SK-N-SH (cell line): ENCODE measurements around the gene CCDC57. TPM values are rescaled to one million over a fixed set of nuclear protein-coding genes. Genes with fewer than 3 reads are reported as not detected.

Experiments
- CTCF ChIA-PET: fragments of 300-600, 350-600 bp; formaldehyde crosslinking; extraction: SDS; loops from one replicate; lab custom pipeline; 2021; lab: Yijun Ruan, JAX
- POLR2A ChIA-PET: fragments of 350-600 bp; sonication (Branson Sonifier 250); formaldehyde crosslinking; extraction: SDS; loops from one replicate; lab custom pipeline; 2020; ENCODE audit warnings: antibody characterized with exemption, inconsistent platforms; lab: Yijun Ruan, JAX
- DNase-seq: peaks from one replicate; pipeline ENCODE4 v3.0.0; 2012
- H2AFZ ChIP-seq: fragments of 200-600 bp; sonication (generic); 2 replicates; pipeline ENCODE4 v1.8.1; 2016; ENCODE audit warnings: antibody characterized with exemption, mild to moderate bottlenecking, low read depth
- H3F3A ChIP-seq: fragments of 200-600 bp; sonication (generic); replicated peaks from 2 replicates; pipeline ENCODE3; 2016; ENCODE audit warnings: antibody characterized with exemption, mild to moderate bottlenecking; ENCODE audit not compliant: insufficient read depth
- H3K27ac ChIP-seq, 2 experiments: fragments of 200-500 bp in 1 of 2; fragments of 200-600 bp in 1 of 2; sonication (Bioruptor generic) in 1 of 2; sonication (generic), shearing (Covaris generic) in 1 of 2; 2 replicates each; pipeline versions ENCODE4 v1.5.1 to v1.6.1; 2014 to 2016; ENCODE audit warnings: low read depth in 2 of 2, inconsistent platforms in 1 of 2, low read length in 1 of 2, mild to moderate bottlenecking in 1 of 2, mixed read lengths in 1 of 2
- H3K27me3 ChIP-seq: fragments of 200-600 bp; sonication (generic), shearing (Covaris generic); 2 replicates; pipeline ENCODE4 v1.6.1; 2016; ENCODE audit warnings: mixed run types; ENCODE audit not compliant: insufficient read depth
- H3K36me3 ChIP-seq, 2 experiments: fragments of 200-500 bp in 1 of 2; fragments of 200-600 bp in 1 of 2; sonication (Bioruptor generic) in 1 of 2; sonication (generic) in 1 of 2; replicated peaks in 1 of 2; 2 replicates each; pipeline versions ENCODE3 to v1.5.1; 2014 to 2016; ENCODE audit warnings: low read length in 1 of 2, mild to moderate bottlenecking in 1 of 2; ENCODE audit not compliant: insufficient read depth in 2 of 2, control insufficient read depth in 1 of 2
- H3K4me1 ChIP-seq, 2 experiments: fragments of 200-500 bp in 1 of 2; fragments of 200-600 bp in 1 of 2; sonication (Bioruptor generic) in 1 of 2; sonication (generic), shearing (Covaris generic) in 1 of 2; 2 replicates each; pipeline versions ENCODE4 v1.5.1 to v1.6.1; 2014 to 2016; ENCODE audit warnings: low read depth in 1 of 2, low read length in 1 of 2, mixed run types in 1 of 2; ENCODE audit not compliant: insufficient read depth in 2 of 2, control insufficient read depth in 1 of 2
- H3K4me2 ChIP-seq: fragments of 200-600 bp; sonication (generic), shearing (Covaris generic); 2 replicates; pipeline ENCODE4 v1.6.1; 2017; ENCODE audit warnings: mixed run types
- H3K4me3 ChIP-seq, 2 experiments: fragments of 200-500 bp in 1 of 2; fragments of 200-600 bp in 1 of 2; sonication (Bioruptor generic) in 1 of 2; sonication (generic), shearing (Covaris generic) in 1 of 2; 2 replicates each; pipeline versions ENCODE4 v1.5.1 to v1.8.1; 2014 to 2016; ENCODE audit warnings: low read depth in 2 of 2, inconsistent platforms in 1 of 2, low read length in 1 of 2, mild to moderate bottlenecking in 1 of 2, mixed read lengths in 1 of 2, moderate library complexity in 1 of 2
- H3K79me2 ChIP-seq: fragments of 200-600 bp; sonication (generic); 2 replicates; pipeline ENCODE4 v1.8.1; 2017; ENCODE audit warnings: mild to moderate bottlenecking; ENCODE audit not compliant: insufficient read depth
- H3K9ac ChIP-seq: fragments of 200-600 bp; sonication (generic); 2 replicates; pipeline ENCODE4 v1.6.1; 2017; ENCODE audit warnings: mixed run types
- H3K9me2 ChIP-seq: fragments of 200-600 bp; sonication (generic); 2 replicates; pipeline ENCODE4 v1.6.1; 2017; ENCODE audit warnings: mixed run types
- H3K9me3 ChIP-seq: fragments of 200-600 bp; sonication (generic); 2 replicates; pipeline ENCODE4 v1.6.1; 2017; ENCODE audit warnings: mixed run types, mild to moderate bottlenecking, moderate library complexity
- H4K20me1 ChIP-seq: fragments of 200-600 bp; sonication (generic); 2 replicates; pipeline ENCODE4 v1.6.1; 2017; ENCODE audit warnings: mild to moderate bottlenecking, mixed run types; ENCODE audit not compliant: insufficient read depth
- CHD2 ChIP-seq: fragments of 150-350 bp; IDR thresholded peaks from 2 replicates; pipeline ENCODE4 v1.6.1; 2018; ENCODE audit warnings: low read length; ENCODE audit not compliant: partially characterized antibody
- ELF1 ChIP-seq: IDR thresholded peaks from 2 replicates; pipeline ENCODE4 v1.4.0; 2012
- EP300 ChIP-seq, 2 experiments: IDR thresholded peaks; 2 replicates each; pipeline versions ENCODE4 v1.4.0 to v1.6.1; 2012; ENCODE audit warnings: borderline replicate concordance in 1 of 2, low read depth in 1 of 2, low read length in 1 of 2
- FOXJ3 ChIP-seq: sonication (generic); formaldehyde crosslinking; IDR thresholded peaks from 2 replicates; pipeline ENCODE4 v1.5.1; 2020; ENCODE audit warnings: mild to moderate bottlenecking, missing genetic modification reagents
- GABPA ChIP-seq: IDR thresholded peaks from 2 replicates; pipeline ENCODE4 v1.4.0; 2012; ENCODE audit warnings: low read depth, mild to moderate bottlenecking
- GATA2 ChIP-seq: sonication (generic); formaldehyde crosslinking; IDR thresholded peaks from 2 replicates; pipeline ENCODE4 v1.5.0; 2020; ENCODE audit warnings: mild to moderate bottlenecking, missing genetic modification reagents
- NFIC ChIP-seq: IDR thresholded peaks from 2 replicates; pipeline ENCODE4 v1.4.0; 2012; ENCODE audit warnings: borderline replicate concordance
- NRF1 ChIP-seq: IDR thresholded peaks from 2 replicates; pipeline ENCODE4 v1.6.1; 2012; ENCODE audit warnings: low read depth, mild to moderate bottlenecking, low read length
- POLR2AphosphoS5 ChIP-seq: IDR thresholded peaks from 2 replicates; pipeline ENCODE4 v1.6.1; 2012; ENCODE audit warnings: low read depth, low read length
- RAD21 ChIP-seq: IDR thresholded peaks from 2 replicates; pipeline ENCODE4 v1.6.1; 2012; ENCODE audit warnings: mild to moderate bottlenecking, low read length
- RCOR1 ChIP-seq: fragments of 150-350 bp; IDR thresholded peaks from 2 replicates; pipeline ENCODE4 v1.6.1; 2017; ENCODE audit warnings: antibody characterized with exemption, low read length
- RFX5 ChIP-seq: IDR thresholded peaks from 2 replicates; pipeline ENCODE4 v1.6.1; 2012; ENCODE audit warnings: mild to moderate bottlenecking, improper control_type of control experiment, low read length
- SIN3A ChIP-seq: IDR thresholded peaks from 2 replicates; pipeline ENCODE4 v1.6.1; 2012; ENCODE audit warnings: low read depth, mild to moderate bottlenecking, low read length, moderate library complexity, borderline replicate concordance
- SMC3 ChIP-seq: IDR thresholded peaks from 2 replicates; pipeline ENCODE4 v1.6.1; 2012; ENCODE audit warnings: low read depth, low read length, improper control_type of control experiment
- TCF12 ChIP-seq: IDR thresholded peaks from 2 replicates; pipeline ENCODE4 v1.4.0; 2012
- YY1 ChIP-seq: IDR thresholded peaks from 2 replicates; pipeline ENCODE4 v1.4.0; 2012; ENCODE audit warnings: low read depth, mild to moderate bottlenecking
- WGBS: methylation state at CpG from one replicate; pipeline ENCODE4 v1.1.6; 2017; ENCODE audit warnings: low lambda C conversion rate; 5-methylcytosine and 5-hydroxymethylcytosine counted together
- polyA plus RNA-seq, 3 experiments: library from polyadenylated mRNA; depleted of rRNA; stranded (reverse); fragments of >200 nt; gene quantifications; 2 replicates each; pipeline ENCODE4 v1.2.3, GENCODE V29; 2012
- TF ChIP-seq, protein P1 (sequence below): IDR thresholded peaks from 2 replicates; pipeline ENCODE4 v1.6.1; 2012; ENCODE audit warnings: mild to moderate bottlenecking, low read depth, low read length, moderate library complexity
- TF ChIP-seq, protein P2 (sequence below): IDR thresholded peaks from 2 replicates; pipeline ENCODE4 v1.4.0; 2012; ENCODE audit warnings: low read depth, borderline replicate concordance
- TF ChIP-seq, protein P3 (sequence below): IDR thresholded peaks from 2 replicates; pipeline ENCODE4; 2012
- TF ChIP-seq, protein P4 (sequence below): fragments of 200-600 bp; sonication (generic); IDR thresholded peaks from 2 replicates; pipeline ENCODE4 v1.6.1; 2017; ENCODE audit warnings: antibody characterized with exemption, mild to moderate bottlenecking, moderate library complexity
- TF ChIP-seq, protein P5 (sequence below): IDR thresholded peaks from 2 replicates; pipeline ENCODE4 v1.4.0; 2012; ENCODE audit warnings: low read depth
- TF ChIP-seq, protein P6 (sequence below): fragments of 150-350 bp; IDR thresholded peaks from 2 replicates; pipeline ENCODE4 v1.6.1; 2016; ENCODE audit warnings: mild to moderate bottlenecking, low read depth, low read length

Gene CCDC57
- polyA plus RNA-seq, 1 of the 3 experiments (the other 2 are of a cell fraction) = 68.6 TPM

DNA sequence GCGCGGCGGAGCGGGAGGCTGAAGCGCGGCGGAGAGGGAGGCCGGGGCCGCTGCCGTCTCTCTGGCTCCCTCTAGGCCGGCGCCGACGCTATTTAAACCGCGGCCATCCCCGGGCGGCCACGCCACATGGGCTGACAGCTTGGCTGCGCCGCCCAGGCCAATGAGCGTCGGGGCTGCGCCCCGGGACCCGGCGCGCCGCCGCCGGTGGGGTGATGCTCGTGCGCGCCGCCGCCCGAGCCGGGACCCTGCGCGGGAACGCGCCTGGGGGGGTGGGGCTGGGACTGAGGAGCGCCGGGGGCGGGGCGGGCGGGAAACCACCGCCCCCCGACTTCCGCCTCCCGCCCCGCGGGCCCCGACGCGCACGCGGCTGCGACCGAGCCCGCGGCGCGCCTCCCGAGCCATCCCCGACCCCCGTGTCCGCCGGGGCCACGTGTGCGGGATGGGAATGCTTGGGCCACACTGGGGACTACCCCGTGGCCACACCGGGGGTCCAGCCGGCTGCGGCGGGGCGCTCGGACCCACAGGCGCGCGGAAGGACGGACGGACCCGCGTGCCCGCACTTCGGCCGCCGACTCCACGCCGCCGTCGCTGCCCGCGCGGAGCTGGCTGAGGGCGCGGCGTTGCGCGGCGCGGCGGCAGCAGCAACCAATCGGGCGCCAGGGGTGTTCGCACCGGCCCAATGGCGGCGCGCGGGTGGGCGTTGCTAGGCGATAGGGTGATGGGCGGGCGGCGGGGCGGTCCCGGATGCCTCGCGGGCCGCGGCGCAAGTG, 114.3 kb downstream of the CCDC57 start, which contains the start of gene FASN:
Gene FASN, minus strand, starts transcription at position 68 of the 770 bp plus-strand sequence. CDS start 1,791 bp downstream, outside the sequence.
- Histone ChIP-seq H3K9ac (peak within 1 kb of the TSS; percentile 88), H3K27ac (peak within 1 kb of the TSS; percentile 79 to 99), H2AFZ (peak within 1 kb of the TSS; percentile 49; the same call in 1 of the 2 replicates), H4K20me1 (peaks cover 23% of the 10 kb centered on the region), H3K36me3 (peaks cover 20 to 26% of the 10 kb centered on the region in 2 experiments), H3K4me3 (peak within 1 kb of the TSS; percentile 86 to 94), H3F3A (peaks cover 12% of the 10 kb centered on the region), H3K27me3 (no peaks in the 10 kb centered on the region), H3K79me2 (peaks cover 36% of the 10 kb centered on the region), H3K9me2 (no peaks in the 10 kb centered on the region), H3K4me1 (peaks cover 21 to 55% of the 10 kb centered on the region in 2 experiments), H3K4me2 (peak within 1 kb of the TSS; percentile 100), H3K9me3 (no peaks in the 10 kb centered on the region)
- POLR2A ChIA-PET = interaction anchor here (0.5 to 2.0 kb wide), 20 partner anchors 8 to 229 kb away, joined by 3 to 19 read pairs (median 3); partner anchors contain the start of genes CENPX, DCXR, LRRC45 and RAC3
- CTCF ChIA-PET = interaction anchor here (0.6 to 2.6 kb wide), 20 partner anchors 8 to 229 kb away, joined by 3 to 14 read pairs (median 4); partner anchors contain the start of genes CENPX, DCXR, GPS1 and LRRC45
- peak; percentile 100 for DNase-seq
- 6% methylated on average over 7 of the region's 124 CpGs for WGBS
- TF ChIP-seq, protein P1, sequence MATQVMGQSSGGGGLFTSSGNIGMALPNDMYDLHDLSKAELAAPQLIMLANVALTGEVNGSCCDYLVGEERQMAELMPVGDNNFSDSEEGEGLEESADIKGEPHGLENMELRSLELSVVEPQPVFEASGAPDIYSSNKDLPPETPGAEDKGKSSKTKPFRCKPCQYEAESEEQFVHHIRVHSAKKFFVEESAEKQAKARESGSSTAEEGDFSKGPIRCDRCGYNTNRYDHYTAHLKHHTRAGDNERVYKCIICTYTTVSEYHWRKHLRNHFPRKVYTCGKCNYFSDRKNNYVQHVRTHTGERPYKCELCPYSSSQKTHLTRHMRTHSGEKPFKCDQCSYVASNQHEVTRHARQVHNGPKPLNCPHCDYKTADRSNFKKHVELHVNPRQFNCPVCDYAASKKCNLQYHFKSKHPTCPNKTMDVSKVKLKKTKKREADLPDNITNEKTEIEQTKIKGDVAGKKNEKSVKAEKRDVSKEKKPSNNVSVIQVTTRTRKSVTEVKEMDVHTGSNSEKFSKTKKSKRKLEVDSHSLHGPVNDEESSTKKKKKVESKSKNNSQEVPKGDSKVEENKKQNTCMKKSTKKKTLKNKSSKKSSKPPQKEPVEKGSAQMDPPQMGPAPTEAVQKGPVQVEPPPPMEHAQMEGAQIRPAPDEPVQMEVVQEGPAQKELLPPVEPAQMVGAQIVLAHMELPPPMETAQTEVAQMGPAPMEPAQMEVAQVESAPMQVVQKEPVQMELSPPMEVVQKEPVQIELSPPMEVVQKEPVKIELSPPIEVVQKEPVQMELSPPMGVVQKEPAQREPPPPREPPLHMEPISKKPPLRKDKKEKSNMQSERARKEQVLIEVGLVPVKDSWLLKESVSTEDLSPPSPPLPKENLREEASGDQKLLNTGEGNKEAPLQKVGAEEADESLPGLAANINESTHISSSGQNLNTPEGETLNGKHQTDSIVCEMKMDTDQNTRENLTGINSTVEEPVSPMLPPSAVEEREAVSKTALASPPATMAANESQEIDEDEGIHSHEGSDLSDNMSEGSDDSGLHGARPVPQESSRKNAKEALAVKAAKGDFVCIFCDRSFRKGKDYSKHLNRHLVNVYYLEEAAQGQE = peak; percentile 63; the same call in 1 of the 2 replicates
- TF ChIP-seq NRF1 = peak; percentile 72
- TF ChIP-seq, protein P2, sequence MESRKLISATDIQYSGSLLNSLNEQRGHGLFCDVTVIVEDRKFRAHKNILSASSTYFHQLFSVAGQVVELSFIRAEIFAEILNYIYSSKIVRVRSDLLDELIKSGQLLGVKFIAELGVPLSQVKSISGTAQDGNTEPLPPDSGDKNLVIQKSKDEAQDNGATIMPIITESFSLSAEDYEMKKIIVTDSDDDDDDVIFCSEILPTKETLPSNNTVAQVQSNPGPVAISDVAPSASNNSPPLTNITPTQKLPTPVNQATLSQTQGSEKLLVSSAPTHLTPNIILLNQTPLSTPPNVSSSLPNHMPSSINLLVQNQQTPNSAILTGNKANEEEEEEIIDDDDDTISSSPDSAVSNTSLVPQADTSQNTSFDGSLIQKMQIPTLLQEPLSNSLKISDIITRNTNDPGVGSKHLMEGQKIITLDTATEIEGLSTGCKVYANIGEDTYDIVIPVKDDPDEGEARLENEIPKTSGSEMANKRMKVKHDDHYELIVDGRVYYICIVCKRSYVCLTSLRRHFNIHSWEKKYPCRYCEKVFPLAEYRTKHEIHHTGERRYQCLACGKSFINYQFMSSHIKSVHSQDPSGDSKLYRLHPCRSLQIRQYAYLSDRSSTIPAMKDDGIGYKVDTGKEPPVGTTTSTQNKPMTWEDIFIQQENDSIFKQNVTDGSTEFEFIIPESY = no peak
- TF ChIP-seq, protein P3, sequence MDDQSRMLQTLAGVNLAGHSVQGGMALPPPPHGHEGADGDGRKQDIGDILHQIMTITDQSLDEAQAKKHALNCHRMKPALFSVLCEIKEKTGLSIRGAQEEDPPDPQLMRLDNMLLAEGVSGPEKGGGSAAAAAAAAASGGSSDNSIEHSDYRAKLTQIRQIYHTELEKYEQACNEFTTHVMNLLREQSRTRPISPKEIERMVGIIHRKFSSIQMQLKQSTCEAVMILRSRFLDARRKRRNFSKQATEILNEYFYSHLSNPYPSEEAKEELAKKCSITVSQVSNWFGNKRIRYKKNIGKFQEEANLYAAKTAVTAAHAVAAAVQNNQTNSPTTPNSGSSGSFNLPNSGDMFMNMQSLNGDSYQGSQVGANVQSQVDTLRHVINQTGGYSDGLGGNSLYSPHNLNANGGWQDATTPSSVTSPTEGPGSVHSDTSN = peak; percentile 91
- TF ChIP-seq EP300 (IDR thresholded peaks at IDR 0.05; ENCODE audit: borderline replicate concordance in 1 of 2, low read depth in 1 of 2, low read length in 1 of 2) = peak in 1 of 2 experiments; percentile 22; a peak in 1 of 4 replicates
- 0 out of 2 replicates have a peak, but pooled peaks have one; percentile 33 for TF ChIP-seq SMC3
- TF ChIP-seq, protein P4, sequence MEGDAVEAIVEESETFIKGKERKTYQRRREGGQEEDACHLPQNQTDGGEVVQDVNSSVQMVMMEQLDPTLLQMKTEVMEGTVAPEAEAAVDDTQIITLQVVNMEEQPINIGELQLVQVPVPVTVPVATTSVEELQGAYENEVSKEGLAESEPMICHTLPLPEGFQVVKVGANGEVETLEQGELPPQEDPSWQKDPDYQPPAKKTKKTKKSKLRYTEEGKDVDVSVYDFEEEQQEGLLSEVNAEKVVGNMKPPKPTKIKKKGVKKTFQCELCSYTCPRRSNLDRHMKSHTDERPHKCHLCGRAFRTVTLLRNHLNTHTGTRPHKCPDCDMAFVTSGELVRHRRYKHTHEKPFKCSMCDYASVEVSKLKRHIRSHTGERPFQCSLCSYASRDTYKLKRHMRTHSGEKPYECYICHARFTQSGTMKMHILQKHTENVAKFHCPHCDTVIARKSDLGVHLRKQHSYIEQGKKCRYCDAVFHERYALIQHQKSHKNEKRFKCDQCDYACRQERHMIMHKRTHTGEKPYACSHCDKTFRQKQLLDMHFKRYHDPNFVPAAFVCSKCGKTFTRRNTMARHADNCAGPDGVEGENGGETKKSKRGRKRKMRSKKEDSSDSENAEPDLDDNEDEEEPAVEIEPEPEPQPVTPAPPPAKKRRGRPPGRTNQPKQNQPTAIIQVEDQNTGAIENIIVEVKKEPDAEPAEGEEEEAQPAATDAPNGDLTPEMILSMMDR = peak; percentile 48
- TF ChIP-seq GATA2 (CRISPR knock-in tag) = no peak
- no peak for TF ChIP-seq FOXJ3 (CRISPR knock-in tag)
- peak; percentile 76 for TF ChIP-seq YY1
- peak; percentile 48; the same call in 1 of the 2 replicates for TF ChIP-seq RCOR1
- no peak; the same call in 1 of the 2 replicates for TF ChIP-seq TCF12
- TF ChIP-seq CHD2 = peak; percentile 71
- peak; percentile 28; the same call in 1 of the 2 replicates for TF ChIP-seq RAD21
- TF ChIP-seq GABPA = peak; percentile 56
- peak; percentile 100 for TF ChIP-seq SIN3A
- TF ChIP-seq, protein P5, sequence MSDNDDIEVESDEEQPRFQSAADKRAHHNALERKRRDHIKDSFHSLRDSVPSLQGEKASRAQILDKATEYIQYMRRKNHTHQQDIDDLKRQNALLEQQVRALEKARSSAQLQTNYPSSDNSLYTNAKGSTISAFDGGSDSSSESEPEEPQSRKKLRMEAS = peak; percentile 87
- no peak for TF ChIP-seq ELF1
- TF ChIP-seq RFX5 = peak; percentile 94
- TF ChIP-seq POLR2AphosphoS5 = peak; percentile 93; the same call in 1 of the 2 replicates
- TF ChIP-seq NFIC = no peak
- TF ChIP-seq, protein P6, sequence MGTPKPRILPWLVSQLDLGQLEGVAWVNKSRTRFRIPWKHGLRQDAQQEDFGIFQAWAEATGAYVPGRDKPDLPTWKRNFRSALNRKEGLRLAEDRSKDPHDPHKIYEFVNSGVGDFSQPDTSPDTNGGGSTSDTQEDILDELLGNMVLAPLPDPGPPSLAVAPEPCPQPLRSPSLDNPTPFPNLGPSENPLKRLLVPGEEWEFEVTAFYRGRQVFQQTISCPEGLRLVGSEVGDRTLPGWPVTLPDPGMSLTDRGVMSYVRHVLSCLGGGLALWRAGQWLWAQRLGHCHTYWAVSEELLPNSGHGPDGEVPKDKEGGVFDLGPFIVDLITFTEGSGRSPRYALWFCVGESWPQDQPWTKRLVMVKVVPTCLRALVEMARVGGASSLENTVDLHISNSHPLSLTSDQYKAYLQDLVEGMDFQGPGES = peak; percentile 79
